ENCODE results near the gene GTF2I. TPM values are rescaled to one million over a fixed set of nuclear protein-coding genes. Genes with fewer than 3 reads are reported as not detected.
"Not testable (repeated sequence)": the region's sequence is repeated elsewhere in the genome, so short reads cannot be mapped to it uniquely, and the experiment has no call there.

GTF2I gene
- total RNA-seq, 2 experiments from 2014 or later, result 156 TPM

- TF ChIP-seq, protein P1, sequence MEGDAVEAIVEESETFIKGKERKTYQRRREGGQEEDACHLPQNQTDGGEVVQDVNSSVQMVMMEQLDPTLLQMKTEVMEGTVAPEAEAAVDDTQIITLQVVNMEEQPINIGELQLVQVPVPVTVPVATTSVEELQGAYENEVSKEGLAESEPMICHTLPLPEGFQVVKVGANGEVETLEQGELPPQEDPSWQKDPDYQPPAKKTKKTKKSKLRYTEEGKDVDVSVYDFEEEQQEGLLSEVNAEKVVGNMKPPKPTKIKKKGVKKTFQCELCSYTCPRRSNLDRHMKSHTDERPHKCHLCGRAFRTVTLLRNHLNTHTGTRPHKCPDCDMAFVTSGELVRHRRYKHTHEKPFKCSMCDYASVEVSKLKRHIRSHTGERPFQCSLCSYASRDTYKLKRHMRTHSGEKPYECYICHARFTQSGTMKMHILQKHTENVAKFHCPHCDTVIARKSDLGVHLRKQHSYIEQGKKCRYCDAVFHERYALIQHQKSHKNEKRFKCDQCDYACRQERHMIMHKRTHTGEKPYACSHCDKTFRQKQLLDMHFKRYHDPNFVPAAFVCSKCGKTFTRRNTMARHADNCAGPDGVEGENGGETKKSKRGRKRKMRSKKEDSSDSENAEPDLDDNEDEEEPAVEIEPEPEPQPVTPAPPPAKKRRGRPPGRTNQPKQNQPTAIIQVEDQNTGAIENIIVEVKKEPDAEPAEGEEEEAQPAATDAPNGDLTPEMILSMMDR (IDR thresholded peaks at IDR 0.05), result no peak
- peak; percentile 99 for DNase-seq
- no peaks in the 10 kb centered on the region for H3K9me3 Mint-ChIP-seq
- intact Hi-C loops (cut with micrococcal nuclease), result no loop called here
- peak; percentile 81 for ATAC-seq
- H3K27ac Mint-ChIP-seq, result peak overlapping the region; percentile 93
- CTCF ChIA-PET, result interaction anchor here (0.7 kb wide), 1 partner anchor 74 kb away, joined by 3 read pairs; no protein-coding TSS in a partner anchor
- H3K4me1 Mint-ChIP-seq (ENCODE audit: low read depth), result peaks cover 46% of the 10 kb centered on the region
- H3K4me3 Mint-ChIP-seq, result peak overlapping the region; percentile 79
- H3K36me3 Mint-ChIP-seq (ENCODE audit: low read depth), result peaks cover 19% of the 10 kb centered on the region
- POLR2A ChIA-PET, result interaction anchor here (1.0 kb wide), 1 partner anchor 10 kb away, joined by 3 read pairs; no protein-coding TSS in a partner anchor
- H3K27me3 Mint-ChIP-seq, result no peaks in the 10 kb centered on the region
Observed at GRCh38 chr7:74656837-74657691, 454 bp upstream of the GTF2I start.

DNA sequence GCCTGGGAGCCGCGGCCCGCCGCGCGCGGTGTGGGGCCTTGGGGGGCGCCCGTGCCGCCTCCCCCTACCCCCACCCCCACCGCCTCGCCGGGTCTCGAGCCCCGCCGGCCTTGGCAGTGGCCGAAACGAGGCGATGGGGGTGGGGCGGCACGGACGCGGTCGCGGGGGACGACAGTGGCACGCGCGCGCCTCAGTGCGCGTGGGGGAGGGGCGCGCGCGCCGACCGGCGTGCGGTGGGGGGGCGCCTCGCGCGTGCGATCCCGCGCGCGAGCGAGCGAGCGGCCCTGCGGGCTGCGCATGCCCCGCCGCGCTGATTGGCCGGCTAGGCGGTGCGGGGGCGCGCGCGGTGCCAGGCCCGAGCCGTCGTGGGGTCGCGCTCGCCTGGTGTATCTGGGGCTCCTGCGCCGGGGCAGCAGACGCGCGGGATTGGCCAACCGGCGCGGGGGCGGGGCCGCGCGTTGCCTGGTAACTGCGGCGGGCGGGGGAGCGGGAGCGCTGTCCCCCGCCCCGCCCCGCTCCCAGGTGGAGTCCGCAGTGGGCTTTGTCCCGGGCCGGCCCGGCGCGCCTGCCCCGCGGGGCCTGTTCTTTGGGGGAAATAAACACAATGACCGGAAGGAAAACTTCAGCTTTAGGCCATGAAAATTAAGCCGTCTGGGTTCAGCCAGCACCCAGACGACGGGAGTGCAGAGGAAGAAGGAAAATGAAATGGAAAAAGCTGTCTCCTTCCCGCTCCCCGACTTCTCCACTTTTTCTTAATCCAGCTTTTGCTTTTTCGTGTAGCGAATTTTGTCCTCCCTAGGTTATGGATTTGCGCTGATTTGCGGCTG, 873 bp downstream of the GTF2I start:
- intact Hi-C loops (cut with micrococcal nuclease), result no loop called here
- CTCF ChIA-PET, result no interaction called here
- peak overlapping the region; percentile 77 for H3K4me3 Mint-ChIP-seq
- H3K27ac Mint-ChIP-seq, result peak overlapping the region; percentile 91
- POLR2A ChIA-PET, result interaction anchor here (0.7 to 1.3 kb wide), 3 partner anchors 8 to 24 kb away, joined by 3 to 5 read pairs (median 3); no protein-coding TSS in a partner anchor
- H3K4me1 Mint-ChIP-seq (ENCODE audit: low read depth), result peaks cover 53% of the 10 kb centered on the region
- ATAC-seq, result peak; percentile 71
- H3K9me3 Mint-ChIP-seq, result no peaks in the 10 kb centered on the region
- no peaks in the 10 kb centered on the region for H3K27me3 Mint-ChIP-seq
- peaks cover 19% of the 10 kb centered on the region for H3K36me3 Mint-ChIP-seq (ENCODE audit: low read depth)
- DNase-seq, result peak; percentile 93
- TF ChIP-seq, protein P1 (IDR thresholded peaks at IDR 0.05), result no peak

DNA sequence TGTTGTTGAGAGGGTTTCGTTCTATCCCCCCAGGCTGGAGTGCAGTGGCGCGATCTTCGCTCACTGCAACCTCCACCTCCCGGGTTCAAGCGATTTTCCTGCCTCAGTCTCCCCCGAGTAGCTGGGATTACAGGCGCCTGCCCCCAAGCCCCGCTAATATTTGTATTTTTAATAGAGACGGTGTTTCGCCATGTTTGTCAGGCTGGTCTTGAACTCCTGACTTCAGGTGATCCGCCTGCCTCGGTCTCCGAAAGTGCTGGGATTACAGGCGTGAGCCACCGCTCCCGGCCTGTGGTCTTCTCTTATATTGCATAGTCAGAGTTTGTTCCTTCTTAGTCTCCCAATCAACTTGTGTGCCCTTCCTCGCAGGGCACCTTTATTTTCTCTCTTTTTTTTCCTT, 2.7 kb downstream of the GTF2I start:
- peak overlapping the region; percentile 77 for H3K4me3 Mint-ChIP-seq
- H3K4me1 Mint-ChIP-seq (ENCODE audit: low read depth), result peaks cover 57% of the 10 kb centered on the region
- H3K27me3 Mint-ChIP-seq; POLR2A ChIA-PET; DNase-seq; ATAC-seq; H3K9me3 Mint-ChIP-seq; intact Hi-C loops (cut with micrococcal nuclease); CTCF ChIA-PET: not testable (repeated sequence)
- peaks cover 26% of the 10 kb centered on the region for H3K36me3 Mint-ChIP-seq (ENCODE audit: low read depth)
- peak overlapping the region; percentile 91 for H3K27ac Mint-ChIP-seq

DNA sequence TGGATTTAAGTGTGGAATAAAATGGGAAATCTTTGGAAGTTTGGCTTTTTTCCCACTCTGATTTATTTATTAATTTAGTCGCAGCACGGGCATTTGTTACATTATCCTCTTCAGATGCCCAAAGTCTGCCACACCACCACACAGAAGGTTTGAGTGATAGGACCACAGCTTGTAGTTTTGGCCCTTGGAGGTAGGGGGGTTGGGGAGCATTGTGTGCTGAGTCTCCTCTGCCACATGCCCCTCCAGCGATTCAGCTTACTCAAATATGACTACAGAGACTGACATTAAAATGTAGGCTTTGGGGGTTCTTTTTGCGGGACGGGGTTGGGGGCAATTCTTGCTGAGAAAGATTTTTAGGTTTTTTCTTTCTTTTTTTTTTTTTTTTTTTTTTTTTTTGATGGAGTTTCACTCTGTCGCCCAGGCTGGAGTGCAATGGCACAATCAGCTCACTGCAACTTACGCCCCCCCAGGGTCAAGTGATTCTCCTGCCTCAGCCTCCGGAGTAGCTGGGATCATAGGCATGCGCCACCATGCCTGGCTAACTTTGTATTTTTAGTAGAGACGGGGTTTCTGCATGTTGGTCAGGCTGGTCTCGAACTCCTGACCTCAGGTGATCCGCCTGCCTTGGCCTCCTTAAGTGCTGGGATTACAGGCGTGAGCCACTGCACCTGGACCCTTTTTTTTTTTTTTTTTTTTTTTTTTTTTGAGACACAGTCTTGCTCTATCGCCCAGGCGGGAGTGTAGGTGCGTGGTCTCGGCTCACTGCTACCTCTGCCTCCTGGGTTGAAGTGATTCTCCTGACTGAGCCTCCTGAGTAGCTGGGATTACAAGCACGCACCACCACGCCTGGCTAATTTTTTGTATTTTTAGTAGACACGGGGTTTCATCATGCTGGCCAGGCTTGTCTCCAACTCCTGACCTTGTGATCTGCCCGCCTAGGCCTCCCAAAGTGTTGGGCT, 4.6 kb downstream of the GTF2I start:
- Mint-ChIP-seq H3K4me1 (ENCODE audit: low read depth) (peaks cover 53% of the 10 kb centered on the region), H3K27ac (peak overlapping the region; percentile 66), H3K36me3 (ENCODE audit: low read depth) (peaks cover 42% of the 10 kb centered on the region)
- DNase-seq, result peak; percentile 32
- H3K4me3 Mint-ChIP-seq; intact Hi-C loops (cut with micrococcal nuclease); H3K27me3 Mint-ChIP-seq; ATAC-seq; H3K9me3 Mint-ChIP-seq: not testable (repeated sequence)
- POLR2A ChIA-PET, result interaction anchor here (1.1 to 1.3 kb wide), 2 partner anchors 14 to 20 kb away, joined by 3 to 4 read pairs; no protein-coding TSS in a partner anchor
- CTCF ChIA-PET, result interaction anchor here (1.8 kb wide), 1 partner anchor 9 kb away, joined by 4 read pairs; no protein-coding TSS in a partner anchor

GRCh38 chr7:74665296-74665938, 7.9 kb downstream of the GTF2I start:
- Mint-ChIP-seq H3K27me3 (no peaks in the 10 kb centered on the region), H3K9me3 (peaks cover 2% of the 10 kb centered on the region), H3K27ac (peak overlapping the region; percentile 25), H3K4me1 (ENCODE audit: low read depth) (peaks cover 59% of the 10 kb centered on the region), H3K36me3 (ENCODE audit: low read depth) (peaks cover 44% of the 10 kb centered on the region), H3K4me3 (no peak overlapping the region)
- TF ChIP-seq, protein P1 (IDR thresholded peaks at IDR 0.05), result no peak
- ATAC-seq (no peak), DNase-seq (no peak)
- ChIA-PET CTCF (no interaction called here), POLR2A (no interaction called here)
- intact Hi-C loops (cut with micrococcal nuclease), result no loop called here

GRCh38 chr7:74667013-74667412, 9.5 kb downstream of the GTF2I start:
- DNase-seq; H3K4me3 Mint-ChIP-seq; H3K27ac Mint-ChIP-seq; CTCF ChIA-PET; H3K27me3 Mint-ChIP-seq; ATAC-seq; H3K9me3 Mint-ChIP-seq; intact Hi-C loops (cut with micrococcal nuclease): not testable (repeated sequence)
- POLR2A ChIA-PET, result interaction anchor here (1.2 kb wide), 1 partner anchor 9 kb away, joined by 3 read pairs; no protein-coding TSS in a partner anchor
- peaks cover 37% of the 10 kb centered on the region for H3K36me3 Mint-ChIP-seq (ENCODE audit: low read depth)
- H3K4me1 Mint-ChIP-seq (ENCODE audit: low read depth), result peaks cover 51% of the 10 kb centered on the region

GRCh38 chr7:74667520-74667919, 10.0 kb downstream of the GTF2I start:
- intact Hi-C loops (cut with micrococcal nuclease); H3K9me3 Mint-ChIP-seq; H3K27me3 Mint-ChIP-seq; H3K4me3 Mint-ChIP-seq; DNase-seq; CTCF ChIA-PET; ATAC-seq: not testable (repeated sequence)
- Mint-ChIP-seq H3K27ac (peak overlapping the region; percentile 34), H3K36me3 (ENCODE audit: low read depth) (peaks cover 37% of the 10 kb centered on the region), H3K4me1 (ENCODE audit: low read depth) (peaks cover 51% of the 10 kb centered on the region)
- POLR2A ChIA-PET, result interaction anchor here (1.2 kb wide), 1 partner anchor 9 kb away, joined by 3 read pairs; no protein-coding TSS in a partner anchor
